Left ventricle myocardium inferior (tissue), 1 donor: ENCODE measurements around the gene DNAJC13. TPM values are rescaled to one million over a fixed set of nuclear protein-coding genes. Genes with fewer than 3 reads are reported as not detected.

Source experiments
- DNase-seq: peaks from one replicate; pipeline ENCODE4 v3.0.0-alpha.2; 2020
- H3K27ac ChIP-seq: fragments of 200-600 bp; replicated peaks from 2 replicates; pipeline ENCODE4 v1.8.0; 2021
- H3K27me3 ChIP-seq: fragments of 200-600 bp; 2 replicates; pipeline ENCODE4 v1.8.0; 2021; ENCODE audit warnings: low read depth
- H3K36me3 ChIP-seq: fragments of 200-600 bp; 2 replicates; pipeline ENCODE4 v1.8.0; 2021
- H3K4me1 ChIP-seq: fragments of 200-600 bp; 2 replicates; pipeline ENCODE4 v1.8.0; 2021
- H3K4me3 ChIP-seq: fragments of 200-600 bp; 2 replicates; pipeline ENCODE4 v1.8.0; 2021; ENCODE audit warnings: mild to moderate bottlenecking, moderate library complexity
- H3K9me3 ChIP-seq: fragments of 200-600 bp; replicated peaks from 2 replicates; pipeline ENCODE4 v1.8.0; 2021
- CTCF ChIP-seq: fragments of 200-600 bp; IDR thresholded peaks from 2 replicates; pipeline ENCODE4 v1.8.0; 2021; ENCODE audit warnings: antibody characterized with exemption, mild to moderate bottlenecking, borderline replicate concordance
- intact Hi-C: fragments of 100-400 bp; cut with micrococcal nuclease; formaldehyde crosslinking; loops from one replicate; pipeline ENCODE4 v1.11.0; 2022
- total RNA-seq: library from RNA; stranded (reverse); fragmentation: NEBNext Ultra II Directional; extraction: Animal tissue kit (Norgen Biotek cat#: 25700); gene quantifications from one replicate; pipeline ENCODE4 v1.2.1, GENCODE V29; 2021
- donor health status: DM: no; HTN: yes; CAD: no; lungs with severe emphysema.

DNAJC13 gene
- total RNA-seq, 1 donor from 2014 or later = 31.0 TPM

DNA sequence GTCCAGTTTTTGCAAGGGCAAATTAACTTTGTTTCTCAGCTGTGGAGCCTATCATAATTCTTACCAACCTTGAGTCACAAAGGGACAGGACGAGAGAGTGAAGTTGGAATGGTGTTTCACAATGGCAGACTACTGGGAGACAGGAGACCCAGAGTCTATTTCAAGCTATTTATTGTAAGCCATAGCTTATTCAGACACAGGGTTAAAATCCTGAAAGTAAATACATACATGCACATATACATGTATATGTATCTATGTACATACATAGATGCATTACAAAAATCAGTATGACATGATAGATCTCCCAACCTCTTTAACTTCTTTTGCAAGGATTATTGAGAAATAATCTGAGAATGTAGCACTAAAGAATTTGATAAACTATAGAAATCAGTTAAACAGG, 86.3 kb downstream of the DNAJC13 start:
- H3K27ac ChIP-seq = no peak overlapping the region
- H3K4me3 ChIP-seq = no peak overlapping the region
- no peak for TF ChIP-seq CTCF
- peaks cover 97% of the 10 kb centered on the region for H3K36me3 ChIP-seq
- H3K4me1 ChIP-seq = no peaks in the 10 kb centered on the region
- H3K27me3 ChIP-seq = no peaks in the 10 kb centered on the region
- intact Hi-C loops = loop anchor here (10.0 kb wide), 1 partner anchor 191 kb away; no protein-coding TSS in a partner anchor
- H3K9me3 ChIP-seq = no peaks in the 10 kb centered on the region
- DNase-seq = no peak

GRCh38 chr3:132504375-132504933, 87.2 kb downstream of the DNAJC13 start:
- no peak for TF ChIP-seq CTCF
- no peaks in the 10 kb centered on the region for H3K9me3 ChIP-seq
- no peak overlapping the region for H3K27ac ChIP-seq
- no peak overlapping the region for H3K4me3 ChIP-seq
- H3K36me3 ChIP-seq = peaks cover 97% of the 10 kb centered on the region
- no peak for DNase-seq
- no peaks in the 10 kb centered on the region for H3K27me3 ChIP-seq
- intact Hi-C loops = loop anchor here (10.0 kb wide), 1 partner anchor 190 kb away; no protein-coding TSS in a partner anchor
- no peaks in the 10 kb centered on the region for H3K4me1 ChIP-seq

- intact Hi-C loops = loop anchor here (10.0 kb wide), 1 partner anchor 187 kb away; no protein-coding TSS in a partner anchor
- TF ChIP-seq CTCF = no peak
Measured at GRCh38 chr3:132507657-132508056, 90.4 kb downstream of the DNAJC13 start.

DNA sequence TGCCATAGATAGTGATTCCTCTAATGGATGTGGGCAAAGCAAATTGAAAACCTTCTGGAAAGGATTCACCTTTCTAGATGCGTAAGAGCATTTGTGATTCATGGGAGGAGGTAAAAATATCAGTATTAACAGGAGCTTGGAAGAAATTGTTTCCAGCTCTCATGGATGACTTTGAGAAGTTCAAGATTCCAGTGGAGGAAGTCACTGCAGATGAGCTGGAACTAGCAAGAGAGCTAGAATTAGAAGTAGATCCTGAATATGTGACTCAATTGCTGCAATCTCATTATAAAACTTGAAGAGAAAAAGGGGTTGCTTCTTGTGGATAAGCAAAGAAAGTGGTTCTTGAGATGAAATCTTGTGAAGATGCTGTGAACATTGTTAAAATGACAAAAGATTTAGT, 91.8 kb downstream of the DNAJC13 start:
- Histone ChIP-seq H3K27ac (no peak overlapping the region), H3K4me1 (no peaks in the 10 kb centered on the region), H3K36me3 (peaks cover 88% of the 10 kb centered on the region), H3K9me3 (no peaks in the 10 kb centered on the region), H3K27me3 (no peaks in the 10 kb centered on the region), H3K4me3 (no peak overlapping the region)
- TF ChIP-seq CTCF = no peak
- no peak for DNase-seq
- intact Hi-C loops = loop anchor here (10.0 kb wide), 1 partner anchor 186 kb away; no protein-coding TSS in a partner anchor

More at GRCh38 chr3:132507657-132508056, 90.4 kb downstream of the DNAJC13 start:
- no peaks in the 10 kb centered on the region for H3K9me3 ChIP-seq
- no peak for DNase-seq
- peaks cover 88% of the 10 kb centered on the region for H3K36me3 ChIP-seq
- no peak overlapping the region for H3K27ac ChIP-seq
- no peak overlapping the region for H3K4me3 ChIP-seq
- no peaks in the 10 kb centered on the region for H3K4me1 ChIP-seq
- H3K27me3 ChIP-seq = no peaks in the 10 kb centered on the region

- no peak overlapping the region for H3K27ac ChIP-seq
- intact Hi-C loops = loop anchor here (10.0 kb wide), 1 partner anchor 185 kb away; no protein-coding TSS in a partner anchor
- no peak overlapping the region for H3K4me3 ChIP-seq
- TF ChIP-seq CTCF = no peak
- H3K9me3 ChIP-seq = no peaks in the 10 kb centered on the region
- H3K36me3 ChIP-seq = peaks cover 88% of the 10 kb centered on the region
- no peaks in the 10 kb centered on the region for H3K4me1 ChIP-seq
- no peaks in the 10 kb centered on the region for H3K27me3 ChIP-seq
- DNase-seq = no peak
Measured at GRCh38 chr3:132509506-132509905, 92.2 kb downstream of the DNAJC13 start.
